Caki2 (cell line): Measurements from ENCODE around the gene TBK1. TPM values are rescaled to one million over a fixed set of nuclear protein-coding genes. Genes with fewer than 3 reads are reported as not detected.
"Not testable (repeated sequence)": the region's sequence is repeated elsewhere in the genome, so short reads cannot be mapped to it uniquely, and the experiment has no call there.

Experiments
- DNase-seq: peaks from one replicate; pipeline ENCODE4 v3.0.0-alpha.2; 2015; ENCODE audit warnings: low read depth
- in situ Hi-C: cut with HindIII; loops from 2 replicates; pipeline ENCODE4 v1.10.0; 2016; ENCODE audit warnings: low sequenced_read_pairs, low pct_unique_long_range_greater_than_20kb, mixed read lengths
- total RNA-seq: library from RNA; depleted of rRNA; stranded (reverse); fragments of >200 nt; shearing (Covaris generic); gene quantifications from 2 replicates; pipeline ENCODE4 v1.2.3, GENCODE V29; 2014; ENCODE audit warnings: low replicate concordance; rRNA removed

The TBK1 gene
- total RNA-seq, 1 experiment from 2014 or later: 17.4 TPM

GRCh38 chr12:64526859-64527258 is 74.9 kb downstream of the TBK1 start:
- DNase-seq: no peak
- in situ Hi-C loops: no loop called here

- no peak for DNase-seq
- in situ Hi-C loops: no loop called here
Observed at GRCh38 chr12:64528616-64529015, 76.7 kb downstream of the TBK1 start.

GRCh38 chr12:64530566-64530965 is 78.6 kb downstream of the TBK1 start:
- in situ Hi-C loops: no loop called here
- DNase-seq: no peak

- DNase-seq: no peak
- in situ Hi-C loops: no loop called here
Observed at GRCh38 chr12:64531665-64532334, 79.9 kb downstream of the TBK1 start.

- in situ Hi-C loops: no loop called here
- no peak for DNase-seq
Observed at GRCh38 chr12:64532734-64533351, 80.9 kb downstream of the TBK1 start.

GRCh38 chr12:64534672-64535199 is 82.8 kb downstream of the TBK1 start:
- in situ Hi-C loops: no loop called here
- no peak for DNase-seq

GRCh38 chr12:64538121-64538520 is 86.2 kb downstream of the TBK1 start:
- in situ Hi-C loops: no loop called here
- DNase-seq: no peak

- DNase-seq: peak; percentile 32
- in situ Hi-C loops: not testable (repeated sequence)
Observed at GRCh38 chr12:64542409-64543047, 90.6 kb downstream of the TBK1 start.

- in situ Hi-C loops: no loop called here
- DNase-seq: no peak
Observed at GRCh38 chr12:64544371-64545080, 92.6 kb downstream of the TBK1 start.

- in situ Hi-C loops: no loop called here
- DNase-seq: no peak
Observed at GRCh38 chr12:64545081-64545382, 93.1 kb downstream of the TBK1 start.

- no peak for DNase-seq
- in situ Hi-C loops: no loop called here
Observed at GRCh38 chr12:64549108-64549507, 97.2 kb downstream of the TBK1 start.

- in situ Hi-C loops: no loop called here
- DNase-seq: no peak
Observed at GRCh38 chr12:64550755-64551154, 98.8 kb downstream of the TBK1 start.

GRCh38 chr12:64551676-64552075 is 99.8 kb downstream of the TBK1 start:
- in situ Hi-C loops: no loop called here
- DNase-seq: no peak

Other genes starting within 250 kb of the TBK1 start
- 5.2 and 7.2 TPM in 2 replicates for gene KICS2, start 229.8 kb upstream of the TBK1 start, total RNA-seq
- gene C12orf56, start 61.4 kb upstream of the TBK1 start, total RNA-seq: not detected in 2 replicates
- 50.5 and 68.5 TPM in 2 replicates for gene XPOT, start 47.7 kb upstream of the TBK1 start, total RNA-seq
- 50.0 and 63.8 TPM in 2 replicates for gene RASSF3, start 158.4 kb downstream of the TBK1 start, total RNA-seq